ENCODE results near the gene NANOGP8. TPM values are rescaled to one million over a fixed set of nuclear protein-coding genes. Genes with fewer than 3 reads are reported as not detected.
A peak's percentile ranks its signal among the peaks of the same experiment; 100 is the strongest.

Gene NANOGP8
- total and polyA plus RNA-seq, 9 donors, result 0.16 to 3.3 (median 0.92) TPM

DNA sequence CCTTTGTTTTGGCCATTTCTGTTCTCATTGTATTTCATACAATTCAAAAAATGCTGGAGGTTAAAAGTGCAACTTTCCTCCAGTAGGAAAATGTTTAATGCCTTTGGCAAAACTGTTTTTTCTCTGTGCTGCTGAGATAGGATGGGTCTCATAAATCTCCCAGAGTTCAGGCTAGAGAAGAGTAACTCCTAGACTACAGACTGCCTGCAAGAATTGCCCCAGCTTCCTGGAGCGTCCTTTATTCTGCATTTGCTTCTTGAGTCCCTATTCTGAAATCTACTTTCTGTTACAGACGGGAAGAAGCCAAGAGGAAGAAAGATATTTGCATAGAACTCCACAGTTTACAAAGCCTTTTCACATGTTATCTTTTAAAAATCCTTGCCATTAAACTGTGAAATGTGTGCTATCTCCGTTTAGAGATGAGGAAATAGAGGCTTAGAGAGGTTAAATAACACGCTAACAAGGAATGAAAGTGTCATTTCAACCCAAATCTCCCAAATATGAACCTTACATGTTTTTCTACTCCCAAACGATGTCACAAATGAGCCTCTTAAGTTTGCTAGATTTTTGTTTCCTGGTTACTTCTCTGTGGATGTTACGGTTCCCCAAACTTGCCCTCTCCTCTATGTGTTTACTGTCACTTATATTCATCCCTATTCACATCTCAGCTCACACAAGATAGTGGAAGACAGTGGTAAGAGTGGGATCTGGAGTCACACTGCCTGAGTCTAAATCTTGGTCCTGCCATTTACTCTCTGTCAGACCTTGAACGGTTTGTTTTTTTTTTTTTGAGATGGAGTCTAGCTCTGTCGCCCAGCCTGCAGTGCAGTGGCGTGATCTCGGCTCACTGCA, 17.4 kb downstream of the NANOGP8 start:
- Histone ChIP-seq H3K4me3 (no peak overlapping the region), H3K27ac (peak overlapping the region in 1 of 2 donors; percentile 50), H3K36me3 (no peaks in the 10 kb centered on the region), H3K9me3 (no peaks in the 10 kb centered on the region), H3K4me1 (ENCODE audit: insufficient read depth) (peaks cover 3% of the 10 kb centered on the region), H3K27me3 (no peaks in the 10 kb centered on the region)
- 19 to 31% (median 29%) methylated on average over 10 of the region's 10 CpGs for WGBS, 3 donors
- no peak for DNase-seq
- intact Hi-C loops (cut with DNase I), result no loop called here
- TF ChIP-seq POLR2A (IDR thresholded peaks at IDR 0.05) (no peak), EP300 (IDR thresholded peaks at IDR 0.05) (no peak)
- TF ChIP-seq, protein P1, sequence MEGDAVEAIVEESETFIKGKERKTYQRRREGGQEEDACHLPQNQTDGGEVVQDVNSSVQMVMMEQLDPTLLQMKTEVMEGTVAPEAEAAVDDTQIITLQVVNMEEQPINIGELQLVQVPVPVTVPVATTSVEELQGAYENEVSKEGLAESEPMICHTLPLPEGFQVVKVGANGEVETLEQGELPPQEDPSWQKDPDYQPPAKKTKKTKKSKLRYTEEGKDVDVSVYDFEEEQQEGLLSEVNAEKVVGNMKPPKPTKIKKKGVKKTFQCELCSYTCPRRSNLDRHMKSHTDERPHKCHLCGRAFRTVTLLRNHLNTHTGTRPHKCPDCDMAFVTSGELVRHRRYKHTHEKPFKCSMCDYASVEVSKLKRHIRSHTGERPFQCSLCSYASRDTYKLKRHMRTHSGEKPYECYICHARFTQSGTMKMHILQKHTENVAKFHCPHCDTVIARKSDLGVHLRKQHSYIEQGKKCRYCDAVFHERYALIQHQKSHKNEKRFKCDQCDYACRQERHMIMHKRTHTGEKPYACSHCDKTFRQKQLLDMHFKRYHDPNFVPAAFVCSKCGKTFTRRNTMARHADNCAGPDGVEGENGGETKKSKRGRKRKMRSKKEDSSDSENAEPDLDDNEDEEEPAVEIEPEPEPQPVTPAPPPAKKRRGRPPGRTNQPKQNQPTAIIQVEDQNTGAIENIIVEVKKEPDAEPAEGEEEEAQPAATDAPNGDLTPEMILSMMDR (IDR thresholded peaks at IDR 0.05), result no peak

DNA sequence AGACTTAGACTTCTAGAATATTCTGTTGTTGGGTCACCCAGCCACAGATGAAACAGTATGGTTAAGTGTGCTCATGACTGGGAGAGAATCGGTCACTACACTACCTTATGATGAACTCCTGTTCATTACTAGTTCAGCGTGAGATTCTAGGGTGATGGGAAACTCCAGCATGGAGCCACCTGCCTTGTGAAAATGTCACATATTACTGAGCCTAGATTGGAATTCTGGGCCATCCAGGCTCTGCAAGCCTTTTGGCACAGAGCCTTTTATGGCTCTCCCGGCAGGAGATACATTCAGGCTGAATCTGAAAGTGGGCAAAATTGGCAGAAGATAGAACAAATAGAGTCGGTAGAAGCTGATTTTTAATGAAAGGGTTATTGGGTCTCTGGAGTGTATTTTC, 19.0 kb downstream of the NANOGP8 start:
- DNase-seq, result no peak
- Histone ChIP-seq H3K4me3 (no peak overlapping the region), H3K27me3 (no peaks in the 10 kb centered on the region), H3K27ac (no peak overlapping the region), H3K9me3 (no peaks in the 10 kb centered on the region), H3K36me3 (no peaks in the 10 kb centered on the region), H3K4me1 (ENCODE audit: insufficient read depth) (peaks cover 6% of the 10 kb centered on the region)
- intact Hi-C loops (cut with DNase I), result no loop called here
- TF ChIP-seq, protein P1 (IDR thresholded peaks at IDR 0.05), result no peak
- TF ChIP-seq POLR2A (IDR thresholded peaks at IDR 0.05) (no peak), EP300 (IDR thresholded peaks at IDR 0.05) (no peak)
- 81 to 84% (median 84%) methylated on average over 4 of the region's 4 CpGs for WGBS, 3 donors

DNA sequence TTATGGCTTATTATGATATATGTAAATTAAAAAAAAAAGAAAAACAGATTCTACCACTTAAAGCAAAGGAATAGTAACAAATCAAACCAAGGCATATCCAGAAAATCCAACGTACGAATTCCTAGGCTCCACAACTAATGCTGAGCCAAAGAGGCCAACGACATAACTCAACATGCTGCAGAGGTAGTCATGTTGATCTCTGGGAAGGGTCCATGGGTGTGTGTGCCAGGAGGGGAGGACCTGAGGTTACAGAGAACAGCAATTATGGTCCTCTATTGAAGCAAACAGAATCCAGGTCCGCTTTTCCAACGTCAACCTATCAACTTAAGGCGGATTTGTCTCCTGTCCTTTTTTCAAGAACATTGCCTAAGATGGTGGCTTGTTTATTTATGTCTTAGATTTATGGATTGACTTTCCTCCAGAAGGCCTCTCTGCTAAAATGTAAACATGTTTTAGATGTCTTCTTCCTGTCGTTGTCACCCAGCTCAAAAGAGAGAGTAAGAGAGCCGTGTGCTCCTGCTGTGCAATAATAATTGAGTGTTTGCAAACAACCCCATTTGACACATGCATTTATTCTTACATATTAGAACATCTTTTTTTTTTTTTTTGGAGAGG, 20.4 kb downstream of the NANOGP8 start:
- no peak overlapping the region for H3K27ac ChIP-seq
- WGBS, 3 donors, result 66 to 73% (median 69%) methylated on average over 8 of the region's 8 CpGs

DNA sequence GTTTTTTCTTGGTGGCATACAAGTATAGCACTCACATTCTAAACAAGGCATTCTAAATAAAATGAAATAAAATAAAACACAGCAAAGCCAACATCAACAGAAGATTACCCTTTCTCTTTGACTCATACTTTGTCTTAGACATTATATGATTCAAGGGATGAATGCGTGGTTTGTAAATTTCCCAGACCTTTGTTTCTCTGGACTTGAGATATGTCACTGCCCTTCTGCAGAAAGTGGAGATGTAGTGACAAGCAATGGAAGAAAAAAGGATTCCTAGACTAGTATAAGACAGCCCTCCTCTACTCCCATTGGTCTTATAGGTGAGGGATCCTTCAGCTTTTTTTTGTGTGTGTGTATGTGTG, 22.4 kb downstream of the NANOGP8 start:
- H3K4me1 ChIP-seq (ENCODE audit: insufficient read depth), result peaks cover 8% of the 10 kb centered on the region
- no peak for DNase-seq
- H3K27me3 ChIP-seq, result no peaks in the 10 kb centered on the region
- intact Hi-C loops (cut with DNase I), result no loop called here
- no peaks in the 10 kb centered on the region for H3K9me3 ChIP-seq
- 90 to 98% (median 97%) methylated on average over 1 of the region's 1 CpG for WGBS, 3 donors
- no peak overlapping the region for H3K27ac ChIP-seq
- H3K4me3 ChIP-seq, result no peak overlapping the region
- no peaks in the 10 kb centered on the region for H3K36me3 ChIP-seq
- TF ChIP-seq EP300 (IDR thresholded peaks at IDR 0.05) (no peak), POLR2A (IDR thresholded peaks at IDR 0.05) (no peak)
- TF ChIP-seq, protein P1 (IDR thresholded peaks at IDR 0.05), result no peak

More for the DNA sequence above, 20.4 kb downstream of the NANOGP8 start:
- H3K4me3 ChIP-seq, result no peak overlapping the region
- H3K4me1 ChIP-seq (ENCODE audit: insufficient read depth), result peaks cover 8% of the 10 kb centered on the region
- no peaks in the 10 kb centered on the region for H3K36me3 ChIP-seq
- intact Hi-C loops (cut with DNase I), result no loop called here
- no peaks in the 10 kb centered on the region for H3K27me3 ChIP-seq
- no peak for TF ChIP-seq EP300 (IDR thresholded peaks at IDR 0.05)
- no peak for TF ChIP-seq POLR2A (IDR thresholded peaks at IDR 0.05)
- TF ChIP-seq, protein P1 (IDR thresholded peaks at IDR 0.05), result no peak
- DNase-seq, result no peak
- no peaks in the 10 kb centered on the region for H3K9me3 ChIP-seq
